ENCODE results near the gene SPSB3.
"Not testable (repeated sequence)": the region's sequence is repeated elsewhere in the genome, so short reads cannot be mapped to it uniquely, and the experiment has no call there.

SPSB3 gene

DNA sequence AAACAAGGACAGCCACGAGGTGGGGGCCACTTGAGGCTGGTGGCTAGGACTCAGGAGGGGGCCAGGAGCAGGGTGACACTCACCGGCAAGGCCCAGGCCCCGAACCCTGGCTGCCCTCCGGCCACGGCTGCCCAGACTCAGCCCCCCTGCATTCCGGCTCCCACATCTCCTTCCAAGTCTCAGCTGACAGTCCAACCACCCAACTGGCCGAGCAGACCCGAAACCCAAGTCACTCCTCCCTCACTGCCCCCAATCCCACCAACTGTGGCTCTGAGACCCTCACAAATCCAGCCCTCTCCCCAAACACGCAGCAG, 34.9 kb upstream of the SPSB3 start:
- DNase-seq (ENCODE audit: low read depth in 1 of 2, low spot score in 1 of 2): no peak

DNA sequence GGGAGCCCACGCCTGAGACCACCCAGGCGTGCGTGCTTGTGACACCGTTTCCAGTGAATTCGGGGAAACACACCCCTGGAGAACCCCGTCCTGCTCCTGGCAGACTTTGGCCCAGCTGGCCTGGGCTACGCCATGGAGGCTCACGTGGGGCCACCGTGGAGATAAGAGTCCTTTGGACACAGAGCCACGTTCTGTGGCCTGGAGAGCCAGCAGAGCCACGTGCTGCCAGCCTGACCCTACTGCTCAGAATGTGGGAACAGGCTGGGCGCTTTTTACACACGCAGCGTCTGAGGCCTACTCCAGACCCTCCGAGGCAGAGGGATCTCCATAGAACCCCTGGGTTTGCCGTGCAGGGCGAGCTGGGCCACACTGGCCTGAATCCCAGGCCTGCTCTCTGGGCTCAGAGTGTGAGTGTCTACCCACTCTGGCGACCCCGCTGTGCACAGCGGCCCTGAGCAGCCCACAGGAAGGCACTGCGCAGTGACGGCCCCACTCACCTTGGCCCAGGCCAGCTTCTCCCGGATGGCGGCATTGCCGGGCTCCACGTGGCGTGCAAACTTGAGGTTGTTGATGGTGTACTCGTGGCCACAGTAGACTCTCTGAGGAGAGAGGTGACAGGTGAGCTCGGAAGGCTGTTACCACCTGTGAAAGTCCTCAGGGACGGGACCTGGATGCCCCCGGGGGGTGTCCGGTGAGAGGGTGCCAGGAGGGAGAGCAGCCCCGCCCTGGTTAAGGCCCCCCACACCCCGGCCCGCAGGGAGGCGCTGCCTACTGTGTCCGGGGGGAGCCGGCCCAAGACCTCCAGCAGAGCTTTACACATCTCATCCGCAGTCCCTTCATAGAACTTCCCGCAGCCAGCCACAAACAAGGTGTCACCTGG, 34.3 kb upstream of the SPSB3 start:
- DNase-seq (ENCODE audit: low read depth in 1 of 2, low spot score in 1 of 2): no peak

DNA sequence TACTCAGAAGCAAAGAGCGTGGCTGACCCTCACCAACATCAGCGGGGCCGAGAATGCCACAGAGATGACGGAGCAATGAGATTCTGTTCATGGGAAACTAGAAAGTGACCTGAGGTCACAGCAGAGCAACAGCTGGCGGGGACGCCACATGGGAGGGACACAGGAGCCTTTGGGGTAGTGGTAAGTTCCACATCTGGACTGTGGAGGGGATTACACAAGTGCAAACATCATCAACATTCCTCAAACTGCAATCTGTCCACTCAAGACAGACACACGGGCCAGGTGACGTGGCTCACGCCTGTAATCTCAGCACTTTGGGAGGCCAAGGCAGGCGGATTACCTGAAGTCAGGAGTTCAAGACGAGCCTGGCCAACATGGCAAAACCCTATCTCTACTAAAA, 33.1 kb upstream of the SPSB3 start:
- no peak for DNase-seq (ENCODE audit: low read depth in 1 of 2, low spot score in 1 of 2)

DNA sequence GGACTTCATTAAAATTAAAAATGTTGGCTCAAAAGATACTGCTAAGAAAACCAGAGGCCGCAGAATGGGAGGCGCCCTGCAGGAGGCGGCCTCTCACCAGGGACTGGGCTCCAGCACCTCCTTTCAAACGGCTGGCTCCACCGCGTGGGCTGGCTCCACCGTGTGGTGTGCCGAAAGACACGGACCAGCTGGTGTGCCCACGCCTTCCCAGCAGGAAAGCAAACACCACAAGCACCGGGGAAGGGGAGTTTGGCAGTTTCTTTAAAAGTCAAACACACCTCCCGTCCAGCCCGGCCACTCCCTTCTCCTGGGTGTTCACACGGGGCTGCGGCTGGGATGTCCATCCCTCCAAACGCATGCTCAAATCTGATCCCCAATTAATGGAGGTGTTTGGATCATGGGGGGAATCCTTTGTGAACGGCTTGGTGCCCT, 30.4 kb upstream of the SPSB3 start:
- DNase-seq (ENCODE audit: low read depth in 1 of 2, low spot score in 1 of 2): peak in 1 of 2 donors; percentile 40

DNA sequence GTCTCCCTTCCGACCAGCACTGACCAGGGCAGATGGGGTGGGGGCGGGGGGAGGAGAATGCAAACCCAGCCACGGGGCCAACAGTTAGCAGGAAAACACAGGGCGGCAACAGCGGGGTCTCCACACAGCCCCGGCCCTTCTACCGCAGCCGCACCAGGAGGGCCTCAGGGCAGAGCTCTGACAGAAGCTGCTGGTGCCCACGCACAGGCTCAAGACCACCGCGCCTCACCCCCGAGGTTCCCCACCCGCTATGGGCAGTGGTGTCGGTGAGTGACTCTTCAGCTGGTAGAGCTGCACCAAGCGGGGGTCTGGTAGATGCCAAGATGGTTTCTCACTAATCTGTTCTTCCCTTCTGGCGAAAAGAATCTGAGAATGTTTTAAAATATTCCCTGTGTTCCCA, 28.2 kb upstream of the SPSB3 start:
- no peak for DNase-seq (ENCODE audit: low read depth in 1 of 2, low spot score in 1 of 2)

DNA sequence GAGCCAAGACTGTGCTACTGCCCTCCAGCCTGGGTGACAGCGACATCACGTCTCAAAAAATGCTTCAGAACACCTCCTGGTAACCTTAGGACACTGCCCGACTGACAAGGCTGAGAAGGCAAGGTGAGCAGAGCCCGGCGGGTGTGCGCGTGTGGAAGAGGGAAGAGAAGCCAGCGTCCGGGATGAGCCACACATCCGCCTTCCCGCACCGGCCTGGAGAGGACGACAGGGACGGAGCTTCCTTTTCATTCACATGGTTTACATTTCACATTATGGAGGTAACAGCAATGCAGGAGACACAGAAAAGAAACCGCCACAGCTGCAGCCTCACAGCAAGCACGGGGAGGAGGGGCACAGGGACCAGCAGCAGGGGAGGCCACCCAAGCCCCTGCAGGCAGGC, 27.7 kb upstream of the SPSB3 start:
- DNase-seq (ENCODE audit: low read depth in 1 of 2, low spot score in 1 of 2): no peak

DNA sequence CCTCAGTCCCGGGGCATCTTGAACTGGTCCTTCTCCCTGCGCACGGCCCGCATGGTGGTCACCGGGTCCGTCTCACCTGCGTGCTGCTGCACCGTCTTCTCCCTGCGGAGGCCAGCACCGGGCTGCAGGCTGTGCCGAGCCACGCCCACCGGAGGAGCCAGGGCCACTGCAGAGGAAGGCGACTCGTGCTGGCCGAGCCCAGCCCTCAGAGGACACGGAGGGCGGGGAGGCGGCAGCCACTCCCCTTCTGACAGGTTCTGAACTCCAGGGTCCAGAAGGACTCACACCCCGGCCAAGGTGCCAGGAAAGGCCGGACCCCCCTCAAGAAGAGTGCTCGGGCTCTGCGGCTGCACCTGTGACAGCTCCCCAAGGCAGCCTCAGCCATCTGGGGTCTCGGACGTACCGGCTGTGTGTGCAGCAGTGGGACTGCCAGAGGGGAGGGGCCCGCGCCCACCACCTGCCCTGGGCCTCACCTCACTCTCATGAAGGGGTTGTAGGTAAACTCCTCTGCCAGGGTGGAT, 27.0 kb upstream of the SPSB3 start:
- no peak for DNase-seq (ENCODE audit: low read depth in 1 of 2, low spot score in 1 of 2)

DNA sequence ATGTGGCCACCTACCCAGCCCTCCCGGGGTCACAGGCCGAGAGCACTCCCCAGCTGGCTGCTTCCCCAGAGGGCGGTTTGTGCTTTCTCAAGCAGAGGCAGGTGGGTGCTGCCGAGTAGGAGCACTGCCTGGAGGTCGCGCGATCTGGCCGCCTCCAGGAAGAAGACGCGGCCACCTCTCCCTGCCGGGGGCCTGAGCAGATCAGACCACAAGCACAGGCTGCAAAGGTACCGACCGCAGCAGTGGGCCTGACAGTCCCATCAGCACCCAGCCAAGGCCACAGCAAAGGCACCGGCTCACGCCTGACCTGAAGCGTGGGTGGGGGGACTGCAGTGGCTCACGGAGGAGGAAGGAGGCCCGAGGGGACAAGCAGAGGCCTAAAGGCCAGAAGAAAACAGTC, 26.3 kb upstream of the SPSB3 start:
- DNase-seq (ENCODE audit: low read depth in 1 of 2, low spot score in 1 of 2): no peak

DNA sequence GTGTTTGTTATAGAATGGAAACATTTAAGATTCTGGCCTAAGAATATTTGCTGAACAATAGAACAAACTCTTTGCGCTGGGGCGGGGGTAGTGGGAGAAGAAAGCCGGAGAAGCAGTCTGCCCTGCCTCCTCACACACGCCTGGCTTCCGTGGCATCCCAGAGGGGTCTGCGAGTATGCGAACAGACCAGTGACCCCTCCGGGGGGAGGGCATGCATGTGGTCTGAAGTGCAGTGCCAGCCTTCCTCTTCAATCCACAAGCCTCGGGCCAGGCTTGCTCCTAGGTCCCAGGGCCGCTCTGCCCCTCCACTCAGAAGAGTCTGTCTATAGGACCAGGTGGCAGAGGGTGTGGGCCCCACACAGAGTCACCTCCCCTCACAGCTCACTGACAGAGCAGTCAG, 25.3 kb upstream of the SPSB3 start:
- no peak for DNase-seq (ENCODE audit: low read depth in 1 of 2, low spot score in 1 of 2)

DNA sequence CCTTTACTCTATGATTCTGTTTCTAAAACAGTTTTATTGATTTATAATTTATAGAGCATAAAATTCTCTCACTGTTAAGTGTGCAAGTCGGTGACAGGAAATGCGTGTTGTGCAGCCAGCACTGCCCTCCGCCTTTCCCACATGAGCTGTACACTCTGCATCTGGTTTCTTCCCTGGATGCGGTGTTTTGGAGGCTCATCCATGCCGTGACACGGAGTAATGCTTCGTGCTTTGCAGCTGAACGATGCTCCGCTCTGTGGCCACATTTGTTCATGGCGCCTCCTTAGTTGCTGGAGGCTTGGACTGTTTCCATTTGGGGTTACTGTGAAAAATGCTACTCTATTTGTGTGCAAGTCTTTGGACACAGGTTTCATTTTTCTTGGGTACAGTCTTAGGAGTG, 18.3 kb upstream of the SPSB3 start:
- DNase-seq (ENCODE audit: low read depth in 1 of 2, low spot score in 1 of 2): no peak

DNA sequence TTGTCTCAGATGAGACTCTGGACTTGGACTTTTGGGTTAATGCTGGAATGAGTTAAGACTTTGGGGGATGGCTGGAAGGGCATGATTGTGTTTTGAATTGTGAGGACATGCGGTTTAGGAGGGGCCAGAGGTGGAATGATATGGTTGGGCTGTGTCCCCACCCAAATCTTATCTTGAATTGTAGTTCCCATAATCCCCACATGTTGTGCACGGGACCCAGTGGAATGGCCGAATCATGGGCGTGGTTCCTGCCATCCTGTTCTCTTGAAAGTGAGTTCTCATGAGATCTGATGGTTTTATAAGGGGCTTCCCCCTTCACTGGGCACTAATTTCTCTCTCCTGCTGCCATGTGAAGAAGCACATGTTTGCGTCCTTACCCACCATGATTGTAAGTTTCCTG, 16.9 kb upstream of the SPSB3 start:
- not testable (repeated sequence) for DNase-seq (ENCODE audit: low read depth in 1 of 2, low spot score in 1 of 2)

DNA sequence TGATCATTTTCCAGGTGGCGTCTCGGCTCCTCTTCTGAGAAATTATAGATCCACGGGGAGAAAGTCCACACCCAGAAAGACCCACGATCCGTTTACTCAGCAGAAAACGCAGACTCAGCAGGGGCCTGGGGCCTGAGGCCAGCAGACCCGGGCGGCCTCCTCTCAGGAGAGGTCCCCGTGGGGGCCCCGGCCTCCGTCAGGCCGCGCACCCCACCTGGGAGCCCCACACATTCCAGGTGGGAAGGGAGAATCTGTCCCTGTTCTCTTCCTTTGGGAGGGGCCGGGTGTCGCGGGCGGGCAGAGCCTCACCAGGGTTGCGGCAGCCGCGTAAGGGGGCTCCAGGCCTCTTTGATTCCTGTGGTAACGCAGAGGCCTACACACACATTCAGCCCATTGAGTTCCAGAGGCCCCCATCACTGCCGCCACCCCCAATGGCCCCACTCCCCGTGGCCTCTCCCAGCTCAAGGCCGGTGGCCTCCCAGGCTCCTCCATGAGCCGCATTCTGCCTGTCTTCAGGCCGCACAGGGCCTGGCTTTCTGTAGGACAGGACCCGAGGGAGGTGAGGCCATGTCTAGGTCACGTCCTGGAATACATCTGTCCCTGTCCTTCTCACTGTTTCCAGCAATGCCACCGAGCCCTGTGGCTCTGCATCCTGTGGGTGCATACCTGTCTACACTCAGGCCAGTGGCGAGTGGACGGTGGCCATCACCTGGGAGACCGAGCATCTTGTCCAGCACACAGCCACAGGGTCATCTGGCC, 12.7 kb upstream of the SPSB3 start:
- DNase-seq (ENCODE audit: low read depth in 1 of 2, low spot score in 1 of 2): no peak

DNA sequence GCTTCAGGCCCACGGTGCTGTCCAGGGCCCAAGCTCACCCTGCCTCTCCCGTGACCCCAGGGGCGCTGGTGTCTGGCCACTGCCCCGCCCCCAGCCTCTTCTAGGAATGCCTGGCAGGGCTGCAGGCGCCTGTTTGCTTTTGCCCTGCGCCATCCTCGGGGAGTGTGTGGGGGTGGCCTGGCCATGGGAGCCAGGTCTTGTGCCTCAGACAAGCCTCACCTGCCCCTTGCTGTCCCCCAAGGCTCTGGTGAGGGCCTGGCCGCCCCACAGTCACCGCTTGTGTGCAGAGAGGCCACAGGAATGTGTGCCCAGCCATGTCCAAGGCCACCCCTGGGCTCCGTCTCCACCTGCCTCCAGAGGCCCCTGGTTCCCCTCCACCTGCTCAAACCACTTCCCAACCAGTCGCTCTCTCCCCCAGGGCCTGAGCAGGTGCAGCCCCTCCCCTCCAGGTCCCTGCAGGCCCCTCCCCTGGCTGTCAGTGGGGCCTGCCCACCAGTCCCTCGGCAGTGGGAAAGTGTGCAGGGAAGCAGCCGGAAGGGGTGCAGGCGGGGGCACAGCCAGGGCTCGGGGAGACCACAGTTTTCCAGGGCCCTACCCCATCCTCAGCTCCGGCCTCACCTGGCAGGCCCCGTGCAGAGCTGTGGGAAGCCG, 12.0 kb upstream of the SPSB3 start:
- DNase-seq (ENCODE audit: low read depth in 1 of 2, low spot score in 1 of 2): no peak

DNA sequence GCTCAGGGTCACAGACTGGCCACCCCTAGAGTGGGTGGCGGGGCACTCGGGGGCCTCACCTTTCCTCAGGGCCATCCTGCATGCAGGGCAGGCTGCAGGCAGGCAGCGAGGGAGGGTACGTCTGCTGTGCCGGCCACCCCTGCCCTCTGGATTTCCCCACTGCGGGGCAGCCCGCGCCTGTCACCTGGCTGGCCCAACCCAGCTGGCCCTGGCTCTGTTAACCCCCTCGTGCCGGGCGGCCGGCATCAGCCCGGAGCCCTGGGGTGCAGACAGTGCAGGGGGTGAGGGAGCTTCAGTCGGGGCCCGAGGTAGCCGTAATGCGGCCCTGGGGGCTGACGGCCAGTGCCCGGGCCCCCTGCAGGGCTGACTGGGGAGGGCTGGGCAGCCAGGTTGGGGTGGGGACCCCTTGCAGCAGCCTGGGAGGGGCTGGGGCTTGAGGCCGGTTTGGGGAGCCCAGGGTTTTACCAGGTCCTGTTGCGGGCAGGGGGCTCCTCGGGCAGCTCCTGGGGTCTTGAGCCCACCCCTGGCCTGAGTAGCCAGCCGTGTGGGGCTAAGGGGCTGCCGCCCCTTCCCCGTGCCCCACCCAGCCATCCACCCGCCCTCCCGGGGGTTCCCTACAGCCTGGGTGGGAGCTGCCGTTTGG, 11.3 kb upstream of the SPSB3 start, which contains the start of gene IGFALS:
Gene IGFALS, minus strand, starts transcription at position 128 of the 643 bp plus-strand sequence. Its CDS starts 53 bp downstream, at position 75.
- no peak for DNase-seq (ENCODE audit: low read depth in 1 of 2, low spot score in 1 of 2)

DNA sequence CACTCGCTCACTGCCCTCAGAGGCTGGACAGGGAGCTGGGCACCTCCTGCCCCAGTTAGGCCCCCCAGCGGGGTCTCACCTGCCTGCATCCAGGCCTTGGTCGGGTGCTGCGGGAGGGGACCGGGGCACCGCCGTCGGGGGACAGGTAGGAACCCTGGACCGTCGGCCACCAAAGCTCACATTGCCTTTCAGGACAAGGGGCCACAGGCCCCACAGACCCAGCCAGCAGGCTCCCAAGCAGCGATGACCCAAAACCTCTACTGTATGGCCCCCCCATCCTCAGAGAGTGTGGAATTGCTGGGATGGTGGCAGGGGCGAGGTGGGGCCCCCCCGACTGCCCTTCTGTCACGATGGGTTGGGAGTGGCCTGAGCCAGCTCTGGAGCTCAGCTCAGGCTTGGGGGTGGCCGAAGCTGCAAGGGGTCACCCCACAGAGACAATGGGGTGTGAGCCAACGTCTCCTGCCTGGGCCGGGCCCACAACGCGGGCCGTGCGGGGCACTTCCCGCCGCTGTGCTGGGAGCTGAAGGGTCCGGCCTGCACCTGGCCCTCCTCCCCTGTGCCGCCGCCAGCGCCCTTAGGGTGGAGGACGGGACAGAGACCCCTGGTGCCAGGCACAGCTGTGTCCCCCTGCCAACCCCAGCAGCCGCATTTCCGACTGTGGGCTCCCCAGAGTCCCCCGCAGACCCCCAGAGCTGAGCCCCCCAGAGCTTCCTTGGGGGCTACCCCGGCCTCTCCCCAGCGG, 10.6 kb upstream of the SPSB3 start:
- no peak for DNase-seq (ENCODE audit: low read depth in 1 of 2, low spot score in 1 of 2)

DNA sequence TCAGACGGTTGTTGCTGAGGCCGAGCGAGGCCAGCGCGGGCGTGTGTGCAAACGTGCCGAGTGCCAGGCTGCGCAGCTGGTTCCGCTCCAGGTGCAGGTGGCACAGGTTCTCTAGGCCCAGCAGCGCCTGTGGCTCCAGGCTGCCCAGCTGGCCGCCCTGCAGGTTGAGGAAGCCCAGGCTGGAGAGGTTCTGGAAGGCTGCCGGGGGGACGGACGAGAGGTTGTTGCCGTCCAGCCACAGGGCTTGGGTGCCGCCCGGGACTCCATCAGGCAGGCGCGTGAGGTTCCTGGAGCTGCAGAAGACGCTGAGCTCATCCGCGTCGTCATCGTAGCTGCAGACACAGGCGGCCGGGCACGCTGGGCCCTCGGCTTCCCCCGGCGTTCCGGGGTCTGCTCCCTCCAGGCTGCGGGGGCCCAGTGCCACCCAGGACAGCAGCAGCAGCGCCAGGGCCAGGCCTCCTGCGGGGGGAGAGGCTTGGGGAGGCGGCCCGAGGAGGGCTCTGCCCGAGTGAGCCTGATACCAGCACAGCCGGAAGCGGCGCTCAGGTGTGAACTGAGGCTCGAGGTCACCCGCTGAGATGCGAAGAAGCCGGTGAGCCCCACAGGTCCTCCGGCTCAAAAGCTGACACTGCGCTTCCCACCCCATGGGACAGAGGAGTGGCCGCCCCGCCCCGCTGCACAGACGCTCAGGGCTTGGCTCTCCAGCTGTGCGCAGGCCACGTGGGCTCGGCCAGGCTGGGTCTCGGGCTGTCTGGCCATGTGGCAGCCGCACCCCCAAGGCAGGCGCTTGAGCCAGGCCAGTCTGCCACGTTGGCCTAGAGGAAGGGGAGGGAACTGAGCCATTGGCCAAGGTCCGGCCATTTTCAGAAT, 9.8 kb upstream of the SPSB3 start:
- DNase-seq (ENCODE audit: low read depth in 1 of 2, low spot score in 1 of 2): no peak

DNA sequence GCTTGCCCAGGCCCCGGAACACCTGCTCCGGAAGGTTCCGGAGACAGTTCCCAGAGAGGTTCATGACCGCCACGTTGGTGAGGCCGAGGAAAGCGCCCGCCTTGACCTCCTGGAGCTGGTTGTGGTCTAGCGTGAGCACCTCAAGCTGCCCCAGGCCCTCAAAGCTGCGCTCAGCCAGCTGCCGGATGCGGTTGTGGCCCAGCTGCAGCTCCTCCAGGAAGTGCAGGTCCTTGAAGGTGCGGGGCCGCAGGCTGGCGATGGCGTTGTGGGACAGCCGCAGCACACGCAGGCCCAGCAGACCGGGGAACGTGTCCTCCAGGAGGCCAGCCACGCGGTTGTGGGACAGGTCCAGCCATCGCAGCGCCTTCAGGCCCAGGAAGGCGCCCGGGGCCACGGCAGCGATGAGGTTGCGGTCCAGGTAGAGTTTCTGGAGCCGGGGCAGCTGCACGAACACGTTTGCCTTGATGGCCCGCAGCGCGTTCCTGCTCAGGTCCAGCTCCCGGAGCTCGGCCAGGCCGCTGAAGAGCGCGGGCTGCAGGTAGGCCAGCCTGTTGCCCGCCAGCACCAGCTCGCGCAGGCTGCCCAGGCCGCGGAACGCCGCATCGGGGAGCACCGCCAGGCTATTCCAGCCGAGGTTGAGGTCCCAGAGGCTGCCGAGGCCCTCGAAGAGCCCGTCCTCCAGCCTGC, 9.0 kb upstream of the SPSB3 start:
- no peak for DNase-seq (ENCODE audit: low read depth in 1 of 2, low spot score in 1 of 2)

DNA sequence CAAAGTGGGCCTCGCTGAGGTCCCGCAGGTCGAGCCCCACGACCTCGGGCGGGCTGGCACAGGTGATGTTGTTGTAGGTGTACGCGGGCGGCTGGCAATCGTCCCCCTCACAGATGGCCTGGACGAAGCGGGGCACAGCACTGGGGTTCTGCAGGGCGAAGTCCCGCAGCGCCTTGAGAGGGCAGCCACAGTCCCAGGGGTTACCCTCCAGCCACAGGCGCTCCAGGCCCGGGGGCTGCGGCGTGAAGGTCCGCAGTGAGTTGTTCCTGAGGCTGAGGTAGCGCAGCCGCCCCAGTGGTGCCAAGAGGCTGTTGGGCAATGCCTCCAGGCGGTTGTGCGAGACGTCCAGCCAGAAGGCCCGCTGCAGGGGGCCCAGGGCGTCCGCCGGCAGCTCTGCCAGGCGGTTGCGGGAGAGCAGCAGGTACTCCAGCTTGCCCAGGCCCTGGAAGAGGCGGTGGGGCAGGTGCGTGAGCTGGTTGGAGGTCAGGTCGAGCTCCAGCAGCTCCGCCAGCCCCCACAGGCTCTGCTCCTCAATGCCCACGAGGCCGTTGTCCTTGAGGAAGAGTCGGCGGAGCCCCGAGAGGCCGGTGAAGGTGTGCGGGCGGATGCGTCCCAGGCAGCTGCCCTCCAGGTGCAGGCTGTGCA, 8.4 kb upstream of the SPSB3 start:
- no peak for DNase-seq (ENCODE audit: low read depth in 1 of 2, low spot score in 1 of 2)

DNA sequence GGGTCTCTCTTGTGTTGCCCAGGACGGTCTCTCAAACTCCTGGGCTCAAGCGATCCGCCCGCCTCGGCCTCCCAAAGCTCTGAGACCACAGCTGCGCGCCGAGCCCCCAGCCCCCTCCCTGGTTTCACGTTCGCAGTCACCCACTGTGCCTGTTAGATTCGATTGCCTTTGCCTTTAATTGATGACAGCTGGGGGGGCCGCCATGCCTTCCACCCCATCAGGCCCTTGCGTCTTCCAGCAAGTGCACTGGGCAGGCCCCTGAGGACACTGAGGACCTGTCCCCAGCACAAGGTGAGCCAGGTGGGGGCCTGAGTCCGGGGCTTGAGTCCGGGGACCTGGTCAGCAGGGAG, 7.9 kb upstream of the SPSB3 start:
- no peak for DNase-seq (ENCODE audit: low read depth in 1 of 2, low spot score in 1 of 2)

All from activated CD4-positive, alpha-beta T cell treated with anti-CD3 and anti-CD28 coated beads, Interleukin-2, amount 50 U/mL, for 24 hours (primary cell).